ENCODE measurements around the gene TRABD2A. TPM values are rescaled to one million over a fixed set of nuclear protein-coding genes. Genes with fewer than 3 reads are reported as not detected.
"Not testable (repeated sequence)": the region's sequence is repeated elsewhere in the genome, so short reads cannot be mapped to it uniquely, and the experiment has no call there.

The TRABD2A gene
- total RNA-seq, 1 donor from 2014 or later: 1.0 TPM

GRCh38 chr2:84873350-84873749 lies 7.5 kb downstream of the TRABD2A start:
- Histone ChIP-seq H3K4me3 (ENCODE audit: low read length in 3 of 3) (no peak overlapping the region), H3K27me3 (ENCODE audit: control insufficient read depth in 3 of 3, insufficient read depth in 3 of 3, low read length in 3 of 3) (peaks cover 0 to 4% (median under 1%) of the 10 kb centered on the region in 3 donors), H3K36me3 (ENCODE audit: control insufficient read depth in 3 of 3, insufficient read depth in 3 of 3, low read length in 3 of 3) (no peaks in the 10 kb centered on the region), H3K9me3 (ENCODE audit: control insufficient read depth in 3 of 3, low read length in 3 of 3) (no peaks in the 10 kb centered on the region), H3K4me1 (ENCODE audit: control insufficient read depth in 3 of 3, insufficient read depth in 3 of 3, low read length in 3 of 3) (no peaks in the 10 kb centered on the region), H3K9ac (ENCODE audit: low read depth in 1 of 3, low read length in 3 of 3) (no peak overlapping the region), H3K27ac (ENCODE audit: low read depth, low read length) (no peak overlapping the region)

- not testable (repeated sequence) for H3K4me3 ChIP-seq (ENCODE audit: low read length in 3 of 3); H3K9ac ChIP-seq (ENCODE audit: low read depth in 1 of 3, low read length in 3 of 3); H3K27ac ChIP-seq (ENCODE audit: low read depth, low read length); H3K36me3 ChIP-seq (ENCODE audit: control insufficient read depth in 3 of 3, insufficient read depth in 3 of 3, low read length in 3 of 3); H3K4me1 ChIP-seq (ENCODE audit: control insufficient read depth in 3 of 3, insufficient read depth in 3 of 3, low read length in 3 of 3); H3K9me3 ChIP-seq (ENCODE audit: control insufficient read depth in 3 of 3, low read length in 3 of 3); H3K27me3 ChIP-seq (ENCODE audit: control insufficient read depth in 3 of 3, insufficient read depth in 3 of 3, low read length in 3 of 3)
These were observed 8.2 kb downstream of the TRABD2A start for GRCh38 chr2:84872691-84873090.

GRCh38 chr2:84870306-84870705 lies 10.6 kb downstream of the TRABD2A start:
- Histone ChIP-seq H3K36me3 (ENCODE audit: control insufficient read depth in 3 of 3, insufficient read depth in 3 of 3, low read length in 3 of 3) (no peaks in the 10 kb centered on the region), H3K9me3 (ENCODE audit: control insufficient read depth in 3 of 3, low read length in 3 of 3) (no peaks in the 10 kb centered on the region), H3K4me3 (ENCODE audit: low read length in 3 of 3) (no peak overlapping the region), H3K27ac (ENCODE audit: low read depth, low read length) (no peak overlapping the region), H3K4me1 (ENCODE audit: control insufficient read depth in 3 of 3, insufficient read depth in 3 of 3, low read length in 3 of 3) (no peaks in the 10 kb centered on the region), H3K27me3 (ENCODE audit: control insufficient read depth in 3 of 3, insufficient read depth in 3 of 3, low read length in 3 of 3) (peaks cover 0 to 7% (median 0%) of the 10 kb centered on the region in 3 donors), H3K9ac (ENCODE audit: low read depth in 1 of 3, low read length in 3 of 3) (no peak overlapping the region)

GRCh38 chr2:84868327-84868726 lies 12.6 kb downstream of the TRABD2A start:
- H3K4me3 ChIP-seq (ENCODE audit: low read length in 3 of 3); H3K27me3 ChIP-seq (ENCODE audit: control insufficient read depth in 3 of 3, insufficient read depth in 3 of 3, low read length in 3 of 3); H3K36me3 ChIP-seq (ENCODE audit: control insufficient read depth in 3 of 3, insufficient read depth in 3 of 3, low read length in 3 of 3); H3K4me1 ChIP-seq (ENCODE audit: control insufficient read depth in 3 of 3, insufficient read depth in 3 of 3, low read length in 3 of 3); H3K9ac ChIP-seq (ENCODE audit: low read depth in 1 of 3, low read length in 3 of 3); H3K27ac ChIP-seq (ENCODE audit: low read depth, low read length); H3K9me3 ChIP-seq (ENCODE audit: control insufficient read depth in 3 of 3, low read length in 3 of 3): not testable (repeated sequence)

GRCh38 chr2:84866122-84866521 lies 14.8 kb downstream of the TRABD2A start:
- Histone ChIP-seq H3K4me3 (ENCODE audit: low read length in 3 of 3) (no peak overlapping the region), H3K27me3 (ENCODE audit: control insufficient read depth in 3 of 3, insufficient read depth in 3 of 3, low read length in 3 of 3) (peaks cover 0 to 10% (median 0%) of the 10 kb centered on the region in 3 donors), H3K27ac (ENCODE audit: low read depth, low read length) (no peak overlapping the region), H3K4me1 (ENCODE audit: control insufficient read depth in 3 of 3, insufficient read depth in 3 of 3, low read length in 3 of 3) (no peaks in the 10 kb centered on the region), H3K36me3 (ENCODE audit: control insufficient read depth in 3 of 3, insufficient read depth in 3 of 3, low read length in 3 of 3) (no peaks in the 10 kb centered on the region), H3K9ac (ENCODE audit: low read depth in 1 of 3, low read length in 3 of 3) (no peak overlapping the region), H3K9me3 (ENCODE audit: control insufficient read depth in 3 of 3, low read length in 3 of 3) (no peaks in the 10 kb centered on the region)

DNA sequence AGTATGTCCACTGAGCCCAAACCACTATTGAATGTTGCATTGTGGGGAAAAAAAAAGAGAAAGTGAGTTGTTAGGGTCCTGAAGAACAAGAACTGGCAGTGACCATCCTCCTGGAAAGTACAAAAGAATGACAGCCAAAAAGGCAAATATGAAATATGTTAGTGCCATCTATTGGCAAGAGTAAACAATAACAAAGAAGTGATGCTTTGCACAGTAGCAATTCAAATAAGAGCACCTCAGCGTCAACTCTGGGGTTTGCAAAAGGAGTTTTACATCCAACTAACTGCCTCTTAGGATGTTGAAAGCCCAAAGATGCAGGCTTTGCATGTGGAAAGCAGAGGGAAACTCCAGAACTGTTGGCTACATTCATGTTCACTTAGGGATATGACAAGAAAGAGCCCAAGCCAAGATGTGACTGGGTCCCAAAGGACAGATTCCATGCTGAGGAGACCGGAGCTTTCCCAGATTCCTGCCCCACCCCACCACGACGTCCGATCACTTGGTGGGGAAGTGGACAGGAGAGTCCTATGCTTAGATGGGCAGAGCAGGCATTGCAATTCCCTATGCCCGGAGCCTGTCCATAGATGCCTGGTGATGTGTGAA lies 15.6 kb downstream of the TRABD2A start:
- no peaks in the 10 kb centered on the region for H3K4me1 ChIP-seq (ENCODE audit: control insufficient read depth in 3 of 3, insufficient read depth in 3 of 3, low read length in 3 of 3)
- H3K4me3 ChIP-seq (ENCODE audit: low read length in 3 of 3): no peak overlapping the region
- H3K9ac ChIP-seq (ENCODE audit: low read depth in 1 of 3, low read length in 3 of 3): no peak overlapping the region
- no peaks in the 10 kb centered on the region for H3K9me3 ChIP-seq (ENCODE audit: control insufficient read depth in 3 of 3, low read length in 3 of 3)
- H3K27ac ChIP-seq (ENCODE audit: low read depth, low read length): no peak overlapping the region
- peaks cover 0 to 11% (median 0%) of the 10 kb centered on the region in 3 donors for H3K27me3 ChIP-seq (ENCODE audit: control insufficient read depth in 3 of 3, insufficient read depth in 3 of 3, low read length in 3 of 3)
- H3K36me3 ChIP-seq (ENCODE audit: control insufficient read depth in 3 of 3, insufficient read depth in 3 of 3, low read length in 3 of 3): no peaks in the 10 kb centered on the region

DNA sequence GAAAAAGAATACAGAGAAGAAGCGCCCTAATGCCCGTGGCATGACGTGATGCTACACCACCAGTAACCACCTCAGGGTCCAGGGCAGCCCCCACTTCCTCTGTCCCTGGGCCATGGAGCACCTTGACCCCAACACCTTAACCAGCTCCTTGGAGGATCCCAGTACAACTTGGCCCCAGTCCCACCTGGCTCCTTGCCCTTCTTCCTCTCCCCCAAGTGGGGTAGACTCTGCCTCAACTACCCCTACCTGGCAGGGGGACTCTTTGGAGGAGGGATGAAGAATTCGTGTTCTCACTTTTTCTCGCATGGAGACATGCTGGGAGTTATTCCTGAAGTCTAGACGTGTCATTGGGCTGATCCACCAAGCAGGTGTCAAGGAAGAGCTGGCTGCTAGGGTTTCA lies 18.9 kb downstream of the TRABD2A start:
- Histone ChIP-seq H3K9ac (ENCODE audit: low read depth in 1 of 3, low read length in 3 of 3) (no peak overlapping the region), H3K27me3 (ENCODE audit: control insufficient read depth in 3 of 3, insufficient read depth in 3 of 3, low read length in 3 of 3) (peaks cover 0 to 9% (median 4%) of the 10 kb centered on the region in 3 donors), H3K36me3 (ENCODE audit: control insufficient read depth in 3 of 3, insufficient read depth in 3 of 3, low read length in 3 of 3) (no peaks in the 10 kb centered on the region), H3K27ac (ENCODE audit: low read depth, low read length) (no peak overlapping the region), H3K4me3 (ENCODE audit: low read length in 3 of 3) (no peak overlapping the region), H3K9me3 (ENCODE audit: control insufficient read depth in 3 of 3, low read length in 3 of 3) (no peaks in the 10 kb centered on the region), H3K4me1 (ENCODE audit: control insufficient read depth in 3 of 3, insufficient read depth in 3 of 3, low read length in 3 of 3) (no peaks in the 10 kb centered on the region)

DNA sequence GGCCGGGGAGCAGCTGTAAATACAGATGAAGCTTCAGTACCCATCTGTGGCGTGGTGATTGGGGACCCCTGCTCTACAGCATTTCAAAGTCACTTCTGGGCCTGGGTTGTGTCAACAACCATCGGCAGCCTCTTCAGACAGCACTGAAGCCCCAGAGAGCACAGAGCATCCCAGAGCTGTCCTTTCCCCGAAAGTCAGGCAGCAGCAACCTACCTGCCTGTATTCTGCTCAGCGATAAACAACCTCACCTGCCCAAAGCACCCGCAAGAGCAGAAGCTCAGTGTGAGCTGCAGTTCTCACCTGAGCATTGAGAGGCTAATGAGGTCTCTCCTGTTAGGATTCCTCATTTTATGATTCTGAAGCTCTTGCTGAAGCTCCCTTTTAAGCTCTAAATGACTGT lies 19.3 kb downstream of the TRABD2A start:
- no peak overlapping the region for H3K4me3 ChIP-seq (ENCODE audit: low read length in 3 of 3)
- no peaks in the 10 kb centered on the region for H3K36me3 ChIP-seq (ENCODE audit: control insufficient read depth in 3 of 3, insufficient read depth in 3 of 3, low read length in 3 of 3)
- H3K27ac ChIP-seq (ENCODE audit: low read depth, low read length): no peak overlapping the region
- no peaks in the 10 kb centered on the region for H3K4me1 ChIP-seq (ENCODE audit: control insufficient read depth in 3 of 3, insufficient read depth in 3 of 3, low read length in 3 of 3)
- H3K27me3 ChIP-seq (ENCODE audit: control insufficient read depth in 3 of 3, insufficient read depth in 3 of 3, low read length in 3 of 3): peaks cover 0 to 9% (median 4%) of the 10 kb centered on the region in 3 donors
- H3K9ac ChIP-seq (ENCODE audit: low read depth in 1 of 3, low read length in 3 of 3): no peak overlapping the region
- H3K9me3 ChIP-seq (ENCODE audit: control insufficient read depth in 3 of 3, low read length in 3 of 3): no peaks in the 10 kb centered on the region

DNA sequence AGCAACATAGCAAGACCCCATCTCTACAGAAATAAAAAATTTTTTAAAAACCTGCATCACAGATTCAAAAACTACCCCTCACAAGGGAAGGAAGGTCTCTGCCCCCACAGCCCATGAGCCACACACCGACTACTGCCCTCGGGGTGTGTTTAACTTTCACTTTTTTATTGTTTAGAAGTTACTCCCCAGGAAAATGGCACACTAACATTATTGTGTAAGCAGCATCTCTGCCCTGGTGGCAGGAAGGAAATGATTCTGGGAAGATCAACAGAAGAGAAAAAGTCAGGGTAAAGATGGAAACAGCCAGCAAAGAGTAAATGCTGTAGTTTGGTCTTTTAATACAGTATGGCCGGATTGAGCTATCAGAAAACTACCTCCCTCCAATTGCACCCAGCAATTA lies 21.9 kb downstream of the TRABD2A start:
- Histone ChIP-seq H3K4me1 (ENCODE audit: control insufficient read depth in 3 of 3, insufficient read depth in 3 of 3, low read length in 3 of 3) (no peaks in the 10 kb centered on the region), H3K36me3 (ENCODE audit: control insufficient read depth in 3 of 3, insufficient read depth in 3 of 3, low read length in 3 of 3) (no peaks in the 10 kb centered on the region), H3K9me3 (ENCODE audit: control insufficient read depth in 3 of 3, low read length in 3 of 3) (no peaks in the 10 kb centered on the region), H3K27ac (ENCODE audit: low read depth, low read length) (no peak overlapping the region), H3K9ac (ENCODE audit: low read depth in 1 of 3, low read length in 3 of 3) (no peak overlapping the region), H3K27me3 (ENCODE audit: control insufficient read depth in 3 of 3, insufficient read depth in 3 of 3, low read length in 3 of 3) (peaks cover 0 to 7% (median 6%) of the 10 kb centered on the region in 3 donors), H3K4me3 (ENCODE audit: low read length in 3 of 3) (no peak overlapping the region)

DNA sequence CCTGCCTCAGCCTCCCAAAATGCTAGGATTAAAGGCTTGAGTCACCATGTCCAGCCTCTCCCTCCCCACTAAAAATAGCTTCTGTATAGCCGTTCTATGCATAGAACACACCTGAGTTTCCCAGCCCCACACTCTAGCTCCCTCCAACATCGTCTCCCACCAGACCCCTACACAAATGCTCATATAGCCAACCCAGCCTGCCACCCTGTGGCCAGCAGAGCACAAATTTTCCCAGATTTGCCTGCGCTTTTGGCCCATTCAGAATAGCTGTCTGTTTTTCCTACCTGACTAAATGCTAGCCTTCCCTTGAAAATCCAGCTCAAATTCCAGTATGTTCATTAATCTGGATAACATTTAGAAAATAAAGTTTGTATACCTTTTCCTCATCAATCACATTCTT lies 22.8 kb downstream of the TRABD2A start:
- Histone ChIP-seq H3K27me3 (ENCODE audit: control insufficient read depth in 3 of 3, insufficient read depth in 3 of 3, low read length in 3 of 3) (peaks cover 0 to 7% (median 6%) of the 10 kb centered on the region in 3 donors), H3K36me3 (ENCODE audit: control insufficient read depth in 3 of 3, insufficient read depth in 3 of 3, low read length in 3 of 3) (no peaks in the 10 kb centered on the region), H3K9ac (ENCODE audit: low read depth in 1 of 3, low read length in 3 of 3) (no peak overlapping the region), H3K27ac (ENCODE audit: low read depth, low read length) (no peak overlapping the region), H3K9me3 (ENCODE audit: control insufficient read depth in 3 of 3, low read length in 3 of 3) (no peaks in the 10 kb centered on the region), H3K4me3 (ENCODE audit: low read length in 3 of 3) (no peak overlapping the region), H3K4me1 (ENCODE audit: control insufficient read depth in 3 of 3, insufficient read depth in 3 of 3, low read length in 3 of 3) (no peaks in the 10 kb centered on the region)

All from skeletal muscle tissue (tissue), 4 donors.